Measurements from ENCODE around the gene MATN4. TPM values are rescaled to one million over a fixed set of nuclear protein-coding genes. Genes with fewer than 3 reads are reported as not detected.

The MATN4 gene
- total and polyA plus RNA-seq, 2 of the 13 experiments (the other 11 are each of a cell fraction or from before 2014, with no cell fraction given) = not detected

DNA sequence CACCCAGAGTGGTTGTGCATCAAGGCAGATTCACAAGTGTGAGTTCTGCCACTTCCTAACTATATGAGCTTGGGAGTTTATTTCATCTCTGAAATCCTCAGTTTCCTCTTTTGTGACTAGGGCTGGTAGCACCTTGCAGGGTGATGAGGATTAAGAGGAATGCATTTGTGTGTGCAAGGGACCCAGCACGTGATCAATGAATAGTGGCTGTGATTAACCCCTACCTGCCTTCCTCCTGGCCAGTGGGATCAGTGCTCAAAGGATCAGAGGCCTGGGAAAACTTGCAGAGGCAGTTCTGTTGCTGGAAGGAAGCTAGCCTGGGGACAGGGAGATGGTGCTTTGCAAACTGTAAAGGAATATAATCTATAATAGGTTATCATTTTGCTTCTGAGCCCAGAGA, 32.9 kb upstream of the MATN4 start (continued):
- TF ChIP-seq, protein P1, sequence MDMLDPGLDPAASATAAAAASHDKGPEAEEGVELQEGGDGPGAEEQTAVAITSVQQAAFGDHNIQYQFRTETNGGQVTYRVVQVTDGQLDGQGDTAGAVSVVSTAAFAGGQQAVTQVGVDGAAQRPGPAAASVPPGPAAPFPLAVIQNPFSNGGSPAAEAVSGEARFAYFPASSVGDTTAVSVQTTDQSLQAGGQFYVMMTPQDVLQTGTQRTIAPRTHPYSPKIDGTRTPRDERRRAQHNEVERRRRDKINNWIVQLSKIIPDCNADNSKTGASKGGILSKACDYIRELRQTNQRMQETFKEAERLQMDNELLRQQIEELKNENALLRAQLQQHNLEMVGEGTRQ (IDR thresholded peaks at IDR 0.05; ENCODE audit: low read depth, low read length) = peak; percentile 91
- TF ChIP-seq, protein P1 (CRISPR knock-in tag; IDR thresholded peaks at IDR 0.05; ENCODE audit: borderline replicate concordance) = peak; percentile 90; the same call in 1 of the 2 replicates
- no peak for TF ChIP-seq ZNF674 (CRISPR knock-in tag; IDR thresholded peaks at IDR 0.05; ENCODE audit: low read depth)
- TF ChIP-seq, protein P2, sequence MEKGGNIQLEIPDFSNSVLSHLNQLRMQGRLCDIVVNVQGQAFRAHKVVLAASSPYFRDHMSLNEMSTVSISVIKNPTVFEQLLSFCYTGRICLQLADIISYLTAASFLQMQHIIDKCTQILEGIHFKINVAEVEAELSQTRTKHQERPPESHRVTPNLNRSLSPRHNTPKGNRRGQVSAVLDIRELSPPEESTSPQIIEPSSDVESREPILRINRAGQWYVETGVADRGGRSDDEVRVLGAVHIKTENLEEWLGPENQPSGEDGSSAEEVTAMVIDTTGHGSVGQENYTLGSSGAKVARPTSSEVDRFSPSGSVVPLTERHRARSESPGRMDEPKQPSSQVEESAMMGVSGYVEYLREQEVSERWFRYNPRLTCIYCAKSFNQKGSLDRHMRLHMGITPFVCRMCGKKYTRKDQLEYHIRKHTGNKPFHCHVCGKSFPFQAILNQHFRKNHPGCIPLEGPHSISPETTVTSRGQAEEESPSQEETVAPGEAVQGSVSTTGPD (CRISPR knock-in tag; IDR thresholded peaks at IDR 0.05) = no peak
- no peak for TF ChIP-seq ZNF326 (CRISPR knock-in tag; IDR thresholded peaks at IDR 0.05; ENCODE audit: borderline replicate concordance)
- TF ChIP-seq, protein P3, sequence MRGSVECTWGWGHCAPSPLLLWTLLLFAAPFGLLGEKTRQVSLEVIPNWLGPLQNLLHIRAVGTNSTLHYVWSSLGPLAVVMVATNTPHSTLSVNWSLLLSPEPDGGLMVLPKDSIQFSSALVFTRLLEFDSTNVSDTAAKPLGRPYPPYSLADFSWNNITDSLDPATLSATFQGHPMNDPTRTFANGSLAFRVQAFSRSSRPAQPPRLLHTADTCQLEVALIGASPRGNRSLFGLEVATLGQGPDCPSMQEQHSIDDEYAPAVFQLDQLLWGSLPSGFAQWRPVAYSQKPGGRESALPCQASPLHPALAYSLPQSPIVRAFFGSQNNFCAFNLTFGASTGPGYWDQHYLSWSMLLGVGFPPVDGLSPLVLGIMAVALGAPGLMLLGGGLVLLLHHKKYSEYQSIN (CRISPR knock-in tag; IDR thresholded peaks at IDR 0.05; ENCODE audit: borderline replicate concordance) = no peak
- TF ChIP-seq, protein P4, sequence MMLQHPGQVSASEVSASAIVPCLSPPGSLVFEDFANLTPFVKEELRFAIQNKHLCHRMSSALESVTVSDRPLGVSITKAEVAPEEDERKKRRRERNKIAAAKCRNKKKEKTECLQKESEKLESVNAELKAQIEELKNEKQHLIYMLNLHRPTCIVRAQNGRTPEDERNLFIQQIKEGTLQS (CRISPR knock-in tag; IDR thresholded peaks at IDR 0.05) = no peak
- TF ChIP-seq, protein P5, sequence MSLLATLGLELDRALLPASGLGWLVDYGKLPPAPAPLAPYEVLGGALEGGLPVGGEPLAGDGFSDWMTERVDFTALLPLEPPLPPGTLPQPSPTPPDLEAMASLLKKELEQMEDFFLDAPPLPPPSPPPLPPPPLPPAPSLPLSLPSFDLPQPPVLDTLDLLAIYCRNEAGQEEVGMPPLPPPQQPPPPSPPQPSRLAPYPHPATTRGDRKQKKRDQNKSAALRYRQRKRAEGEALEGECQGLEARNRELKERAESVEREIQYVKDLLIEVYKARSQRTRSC (CRISPR knock-in tag; IDR thresholded peaks at IDR 0.05; ENCODE audit: low read depth) = no peak
- TF ChIP-seq SPEN (CRISPR knock-in tag; IDR thresholded peaks at IDR 0.05; ENCODE audit: low read depth) = no peak
- TF ChIP-seq, protein P6, sequence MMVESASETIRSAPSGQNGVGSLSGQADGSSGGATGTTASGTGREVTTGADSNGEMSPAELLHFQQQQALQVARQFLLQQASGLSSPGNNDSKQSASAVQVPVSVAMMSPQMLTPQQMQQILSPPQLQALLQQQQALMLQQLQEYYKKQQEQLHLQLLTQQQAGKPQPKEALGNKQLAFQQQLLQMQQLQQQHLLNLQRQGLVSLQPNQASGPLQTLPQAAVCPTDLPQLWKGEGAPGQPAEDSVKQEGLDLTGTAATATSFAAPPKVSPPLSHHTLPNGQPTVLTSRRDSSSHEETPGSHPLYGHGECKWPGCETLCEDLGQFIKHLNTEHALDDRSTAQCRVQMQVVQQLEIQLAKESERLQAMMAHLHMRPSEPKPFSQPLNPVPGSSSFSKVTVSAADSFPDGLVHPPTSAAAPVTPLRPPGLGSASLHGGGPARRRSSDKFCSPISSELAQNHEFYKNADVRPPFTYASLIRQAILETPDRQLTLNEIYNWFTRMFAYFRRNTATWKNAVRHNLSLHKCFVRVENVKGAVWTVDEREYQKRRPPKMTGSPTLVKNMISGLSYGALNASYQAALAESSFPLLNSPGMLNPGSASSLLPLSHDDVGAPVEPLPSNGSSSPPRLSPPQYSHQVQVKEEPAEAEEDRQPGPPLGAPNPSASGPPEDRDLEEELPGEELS (CRISPR knock-in tag; IDR thresholded peaks at IDR 0.05) = no peak
- TF ChIP-seq ZNF274 (CRISPR knock-in tag; IDR thresholded peaks at IDR 0.05) = no peak
- TF ChIP-seq SMYD3 (CRISPR knock-in tag; IDR thresholded peaks at IDR 0.05) = no peak
- no peak for TF ChIP-seq HOXD1 (CRISPR knock-in tag; IDR thresholded peaks at IDR 0.05)
- TF ChIP-seq TOE1 (CRISPR knock-in tag; IDR thresholded peaks at IDR 0.05) = 0 out of 2 replicates have a peak, but pooled peaks have one; percentile 8
- no peak for TF ChIP-seq SOX13 (IDR thresholded peaks at IDR 0.05)
- peak in 1 of 2 experiments; percentile 26; a peak in 1 of 4 replicates for TF ChIP-seq SOX13 (CRISPR knock-in tag; conservative IDR thresholded peaks at IDR 0.05 in 1 of 2, IDR thresholded peaks at IDR 0.05 in 1 of 2)
- TF ChIP-seq FOXC1 (CRISPR knock-in tag; IDR thresholded peaks at IDR 0.05; ENCODE audit: borderline replicate concordance) = 0 out of 2 replicates have a peak, but pooled peaks have one; percentile 48
- no peak for TF ChIP-seq ZBTB21 (CRISPR knock-in tag; IDR thresholded peaks at IDR 0.05)
- TF ChIP-seq, protein P7, sequence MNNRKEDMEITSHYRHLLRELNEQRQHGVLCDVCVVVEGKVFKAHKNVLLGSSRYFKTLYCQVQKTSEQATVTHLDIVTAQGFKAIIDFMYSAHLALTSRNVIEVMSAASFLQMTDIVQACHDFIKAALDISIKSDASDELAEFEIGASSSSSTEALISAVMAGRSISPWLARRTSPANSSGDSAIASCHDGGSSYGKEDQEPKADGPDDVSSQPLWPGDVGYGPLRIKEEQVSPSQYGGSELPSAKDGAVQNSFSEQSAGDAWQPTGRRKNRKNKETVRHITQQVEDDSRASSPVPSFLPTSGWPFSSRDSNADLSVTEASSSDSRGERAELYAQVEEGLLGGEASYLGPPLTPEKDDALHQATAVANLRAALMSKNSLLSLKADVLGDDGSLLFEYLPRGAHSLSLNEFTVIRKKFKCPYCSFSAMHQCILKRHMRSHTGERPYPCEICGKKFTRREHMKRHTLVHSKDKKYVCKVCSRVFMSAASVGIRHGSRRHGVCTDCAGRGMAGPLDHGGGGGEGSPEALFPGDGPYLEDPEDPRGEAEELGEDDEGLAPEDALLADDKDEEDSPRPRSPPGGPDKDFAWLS (CRISPR knock-in tag; IDR thresholded peaks at IDR 0.05; ENCODE audit: borderline replicate concordance) = no peak
- TF ChIP-seq PITX1 (CRISPR knock-in tag; IDR thresholded peaks at IDR 0.05) = peak; percentile 75
- TF ChIP-seq ZNF547 (CRISPR knock-in tag; IDR thresholded peaks at IDR 0.05) = 0 out of 2 replicates have a peak, but pooled peaks have one; percentile 1
